Neutrophil (primary cell): Measurements from ENCODE around the gene C9orf72.

Experiments
- H3K27ac ChIP-seq: fragments of 200-600 bp; sonication (generic); 2 replicates; pipeline ENCODE4 v1.5.1; 2016; ENCODE audit warnings: mild to moderate bottlenecking, moderate library complexity
- H3K27me3 ChIP-seq: fragments of 200-600 bp; sonication (generic); 2 replicates; pipeline ENCODE4 v1.6.0; 2016; ENCODE audit warnings: mild to moderate bottlenecking
- H3K36me3 ChIP-seq: fragments of 200-600 bp; sonication (generic); 2 replicates; pipeline ENCODE4 v1.5.1; 2017
- H3K4me1 ChIP-seq, 2 experiments: fragments of 200-600 bp in 1 of 2; sonication (generic) in 1 of 2; 1 replicate in 1 of 2; 2 replicates in 1 of 2; pipeline versions ENCODE4 v1.5.1 to v1.6.1; 2013 to 2016; ENCODE audit warnings: low read depth in 1 of 2, low read length in 1 of 2, mild to moderate bottlenecking in 1 of 2, moderate library complexity in 1 of 2; ENCODE audit not compliant: control insufficient read depth in 1 of 2, insufficient read depth in 1 of 2
- H3K4me3 ChIP-seq, 2 experiments: fragments of 200-600 bp in 1 of 2; sonication (generic) in 1 of 2; 1 replicate in 1 of 2; 2 replicates in 1 of 2; pipeline ENCODE4 v1.5.1; 2013 to 2016; ENCODE audit warnings: low read depth in 1 of 2, low read length in 1 of 2, mild to moderate bottlenecking in 1 of 2, moderate library complexity in 1 of 2
- H3K9me3 ChIP-seq: fragments of 200-600 bp; sonication (generic); 2 replicates; pipeline ENCODE4 v1.5.1; 2016
- CTCF ChIP-seq: fragments of 200-600 bp; sonication (generic); IDR thresholded peaks from 2 replicates; pipeline ENCODE4 v1.5.1; 2016; ENCODE audit warnings: antibody characterized with exemption

C9orf72 gene

GRCh38 chr9:27518006-27518405 lies 55.3 kb downstream of the C9orf72 start:
- Histone ChIP-seq H3K36me3 (no peaks in the 10 kb centered on the region), H3K27ac (no peak overlapping the region), H3K4me3 (no peak overlapping the region), H3K9me3 (no peaks in the 10 kb centered on the region), H3K27me3 (no peaks in the 10 kb centered on the region), H3K4me1 (no peaks in the 10 kb centered on the region)
- no peak for TF ChIP-seq CTCF

GRCh38 chr9:27514551-27514950 lies 58.7 kb downstream of the C9orf72 start:
- Histone ChIP-seq H3K4me1 (no peaks in the 10 kb centered on the region), H3K27ac (no peak overlapping the region), H3K4me3 (no peak overlapping the region), H3K27me3 (no peaks in the 10 kb centered on the region), H3K9me3 (no peaks in the 10 kb centered on the region), H3K36me3 (no peaks in the 10 kb centered on the region)
- no peak for TF ChIP-seq CTCF

GRCh38 chr9:27511771-27512170 lies 61.5 kb downstream of the C9orf72 start:
- Histone ChIP-seq H3K4me3 (no peak overlapping the region), H3K36me3 (no peaks in the 10 kb centered on the region), H3K27ac (no peak overlapping the region), H3K9me3 (no peaks in the 10 kb centered on the region), H3K4me1 (no peaks in the 10 kb centered on the region), H3K27me3 (no peaks in the 10 kb centered on the region)
- TF ChIP-seq CTCF: no peak

- Histone ChIP-seq H3K27ac (no peak overlapping the region), H3K4me3 (no peak overlapping the region), H3K9me3 (no peaks in the 10 kb centered on the region), H3K36me3 (no peaks in the 10 kb centered on the region), H3K4me1 (no peaks in the 10 kb centered on the region), H3K27me3 (no peaks in the 10 kb centered on the region)
- no peak for TF ChIP-seq CTCF
These were observed 62.5 kb downstream of the C9orf72 start for GRCh38 chr9:27510780-27511179.

- Histone ChIP-seq H3K27me3 (no peaks in the 10 kb centered on the region), H3K4me1 (no peaks in the 10 kb centered on the region), H3K27ac (no peak overlapping the region), H3K9me3 (no peaks in the 10 kb centered on the region), H3K36me3 (no peaks in the 10 kb centered on the region), H3K4me3 (no peak overlapping the region)
- no peak for TF ChIP-seq CTCF
These were observed 66.3 kb downstream of the C9orf72 start for GRCh38 chr9:27506981-27507380.

- Histone ChIP-seq H3K27me3 (no peaks in the 10 kb centered on the region), H3K36me3 (no peaks in the 10 kb centered on the region), H3K9me3 (no peaks in the 10 kb centered on the region), H3K27ac (no peak overlapping the region), H3K4me1 (no peaks in the 10 kb centered on the region), H3K4me3 (no peak overlapping the region)
- no peak for TF ChIP-seq CTCF
These were observed 67.5 kb downstream of the C9orf72 start for GRCh38 chr9:27505744-27506161.
